HG03025 (cell line): ENCODE results near the gene MYMX.
"Not testable (repeated sequence)": the region's sequence is repeated elsewhere in the genome, so short reads cannot be mapped to it uniquely, and the experiment has no call there.

Source experiments
- ATAC-seq: cut with Tn5 transposase; IDR thresholded peaks from one replicate; pipeline ENCODE4 v1.9.1; 2021; ENCODE audit warnings: mild to moderate bottlenecking, moderate library complexity; ENCODE audit not compliant: unreplicated experiment, low FRiP score

The MYMX gene

DNA sequence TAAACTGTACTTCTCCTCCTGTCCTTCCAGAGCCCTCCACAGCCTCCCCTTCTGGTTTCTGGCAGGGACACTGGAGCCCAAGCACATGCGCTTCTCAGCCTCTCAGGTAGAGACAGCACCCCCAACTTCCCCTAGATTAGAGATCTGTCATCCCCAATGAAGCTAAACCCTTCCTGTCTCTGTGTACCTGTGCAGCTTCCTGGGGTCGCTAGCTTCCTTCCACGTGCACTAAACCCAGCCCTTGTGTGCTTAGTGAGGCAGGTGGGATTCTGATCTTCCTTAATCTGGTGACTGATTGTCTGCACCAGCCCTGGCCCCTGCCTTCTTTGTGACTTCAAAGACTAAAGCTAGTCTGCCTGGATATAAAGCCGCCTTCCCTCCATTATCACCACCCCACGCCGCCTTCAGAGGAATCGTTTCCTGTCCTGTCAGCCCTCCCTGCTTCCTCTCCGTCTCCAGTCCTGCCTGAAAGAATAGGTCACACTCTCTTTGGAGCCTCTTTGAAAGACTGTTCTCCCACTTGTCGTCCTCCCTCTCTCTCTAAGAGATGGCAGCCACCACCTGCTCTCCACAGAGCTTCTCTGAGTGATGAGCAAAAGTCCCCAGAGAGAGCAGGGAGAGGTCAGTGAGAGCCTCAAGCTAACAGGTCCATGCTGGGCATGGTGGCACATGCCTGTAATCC is 30.6 kb upstream of the MYMX start:
- no peak for ATAC-seq

DNA sequence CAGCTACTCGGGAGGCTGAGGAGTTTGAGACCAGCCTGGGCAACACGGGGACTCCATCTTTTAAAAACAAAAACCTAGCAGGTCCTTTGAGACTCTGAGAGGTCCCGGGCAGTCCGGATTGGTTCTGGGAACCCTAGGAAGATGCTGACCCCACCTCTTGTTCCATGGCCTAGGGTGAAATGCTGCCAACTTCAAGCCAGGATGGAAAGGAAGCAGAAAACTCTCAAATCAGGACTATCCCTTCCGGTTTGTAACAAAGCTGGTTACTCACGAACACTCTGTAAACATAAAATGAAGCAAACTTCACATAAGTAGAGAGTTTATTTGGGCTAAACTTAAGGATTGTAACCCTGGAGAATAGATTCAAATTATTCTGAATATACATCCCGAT is 30.1 kb upstream of the MYMX start:
- ATAC-seq: no peak

DNA sequence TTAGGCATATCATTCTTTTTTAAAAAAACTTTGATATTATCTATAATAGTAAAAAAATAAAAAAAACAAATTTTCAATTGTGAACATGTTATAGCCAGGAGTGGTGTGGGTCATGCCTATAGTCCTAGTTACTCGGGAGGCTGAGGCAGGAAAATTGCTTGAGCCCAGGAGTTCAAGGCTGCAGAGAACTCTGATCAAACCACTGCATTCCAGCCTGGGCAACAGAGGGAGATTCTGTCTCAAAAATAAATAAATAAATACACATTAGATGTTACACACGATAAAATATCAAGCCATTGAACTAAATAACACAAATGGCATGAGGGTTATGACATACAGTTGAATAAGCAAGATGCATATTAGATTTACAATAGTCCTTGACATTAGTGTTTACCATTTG is 27.9 kb upstream of the MYMX start:
- no peak for ATAC-seq

DNA sequence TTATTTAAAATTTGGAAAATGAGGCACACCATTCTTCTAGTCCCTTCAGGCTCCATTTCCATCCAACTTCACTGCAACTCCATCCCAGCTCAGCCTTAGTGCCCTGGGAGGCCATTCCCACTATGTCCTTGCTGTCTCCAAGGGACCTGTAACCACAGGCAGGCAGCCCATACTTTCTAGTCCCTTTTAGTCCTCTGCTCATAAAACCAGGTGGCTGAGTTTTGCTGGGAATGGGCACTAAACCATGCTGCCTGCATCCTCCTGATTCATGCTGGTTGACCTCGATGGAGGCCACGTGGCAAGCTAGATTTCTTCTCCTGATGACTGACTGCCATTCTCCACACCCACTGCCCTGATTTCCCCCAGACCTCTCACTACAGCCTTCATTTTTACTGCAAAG is 27.5 kb upstream of the MYMX start:
- no peak for ATAC-seq

DNA sequence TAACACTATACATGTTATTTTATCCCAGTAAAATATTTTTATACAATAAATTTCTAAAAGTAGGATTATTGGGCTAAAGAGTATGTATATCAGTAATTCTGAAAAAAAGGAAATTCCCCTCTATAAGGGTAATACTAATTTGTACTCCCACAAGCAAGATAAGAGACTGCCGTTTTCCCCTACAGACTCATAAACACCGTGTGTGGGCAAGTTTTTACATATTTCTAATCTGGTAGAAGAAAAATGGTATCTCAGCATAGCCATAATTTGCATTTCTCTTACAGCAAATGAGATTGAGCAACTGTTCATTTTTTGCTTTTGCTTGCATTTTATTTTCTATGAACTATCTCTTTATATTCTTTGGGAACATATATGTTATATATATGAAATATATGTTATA is 26.0 kb upstream of the MYMX start:
- ATAC-seq: no peak

DNA sequence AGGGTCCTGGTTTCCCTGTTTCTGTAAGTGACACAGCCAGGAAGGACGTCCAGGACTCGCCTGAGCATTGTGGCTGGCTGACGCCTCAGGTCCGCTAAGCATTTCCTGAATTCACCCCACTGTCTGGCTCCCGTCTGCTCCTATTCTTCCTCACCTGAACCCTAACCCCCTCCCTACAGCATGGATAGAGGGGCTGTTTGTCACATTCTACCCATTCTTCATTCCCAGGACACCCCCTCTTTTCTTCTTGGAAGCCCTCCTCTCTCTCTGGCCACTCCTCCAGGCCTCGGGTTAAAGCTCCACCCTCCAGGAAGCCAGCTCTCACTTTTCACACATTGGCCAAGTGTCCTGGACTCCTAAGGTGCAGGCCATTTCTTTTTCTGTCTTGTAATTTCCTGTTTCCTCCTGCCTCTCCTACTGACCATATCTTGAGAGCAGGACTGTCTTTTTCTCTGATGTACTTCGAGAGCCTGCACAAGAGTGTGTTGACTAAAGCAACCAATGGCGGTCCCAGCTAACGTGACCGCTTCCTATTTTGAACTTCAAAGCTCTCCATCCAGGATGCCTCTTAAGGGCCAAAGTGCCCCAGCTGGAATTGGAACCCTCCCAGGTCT is 24.2 kb upstream of the MYMX start:
- ATAC-seq: no peak

DNA sequence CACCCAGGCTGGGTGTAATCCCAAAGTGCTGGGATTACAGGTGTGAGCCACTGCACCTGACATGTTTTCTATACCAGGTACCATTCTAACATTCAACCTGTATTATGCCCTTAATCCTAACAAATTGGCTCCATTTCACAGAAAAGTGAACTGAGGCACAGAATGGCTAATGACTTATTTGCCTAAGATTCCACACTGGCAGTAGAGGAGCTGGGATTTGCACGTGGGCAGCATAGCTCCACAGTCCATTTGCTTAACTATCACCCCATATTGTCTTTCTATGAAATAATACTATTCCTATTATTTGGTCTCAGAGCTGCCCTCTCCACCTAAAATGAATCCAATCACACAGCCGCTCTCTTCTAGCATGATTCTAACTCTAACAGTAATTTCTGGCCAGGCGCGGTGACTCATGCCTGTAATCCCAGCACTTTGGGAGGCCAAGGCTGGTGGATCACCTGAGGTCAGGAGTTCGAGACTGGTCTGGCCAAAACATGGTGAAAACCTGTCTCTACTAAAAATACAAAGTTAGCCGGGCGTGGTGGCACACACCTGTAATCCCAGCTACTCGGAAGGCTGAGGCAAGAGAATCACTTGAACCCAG is 23.3 kb upstream of the MYMX start:
- no peak for ATAC-seq

DNA sequence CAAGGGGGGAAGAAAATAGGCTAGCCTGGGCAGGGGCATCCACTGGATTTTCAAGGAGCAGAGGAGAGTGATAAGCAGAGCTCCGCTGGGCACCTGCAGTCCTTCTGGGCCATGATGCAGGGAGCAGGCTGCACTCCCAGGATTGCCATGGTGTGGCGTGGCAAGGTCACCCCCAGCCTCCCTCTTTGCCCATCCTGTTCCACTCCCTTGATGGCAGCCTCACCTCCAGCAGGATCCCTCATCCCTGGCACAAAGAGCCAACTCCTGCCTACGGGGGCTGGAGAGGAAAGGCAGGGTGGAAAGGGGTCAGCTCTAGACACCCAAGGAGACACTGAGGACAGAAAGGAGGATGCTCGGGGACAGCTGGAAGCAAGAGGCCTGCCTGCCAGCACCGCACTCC is 22.4 kb upstream of the MYMX start:
- ATAC-seq: no peak

DNA sequence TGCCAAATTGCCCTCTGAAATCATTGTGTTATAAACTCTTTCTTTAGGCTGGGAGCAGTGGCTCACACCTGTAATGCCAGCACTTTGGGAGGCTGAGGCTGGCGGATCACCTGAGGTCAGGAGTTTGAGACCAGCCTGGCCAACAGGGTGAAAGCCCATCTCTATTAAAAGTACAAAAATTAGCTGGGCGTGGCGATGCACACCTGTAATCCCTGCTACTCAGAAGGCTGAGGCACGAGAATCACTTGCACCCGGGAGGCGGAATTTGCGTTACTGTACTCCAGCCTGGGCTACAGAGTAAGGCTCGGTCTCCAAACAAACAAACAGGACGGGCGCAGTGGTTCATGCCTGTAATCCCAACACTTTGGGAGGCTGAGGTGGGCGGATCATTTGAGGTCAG is 20.4 kb upstream of the MYMX start:
- ATAC-seq: not testable (repeated sequence)

DNA sequence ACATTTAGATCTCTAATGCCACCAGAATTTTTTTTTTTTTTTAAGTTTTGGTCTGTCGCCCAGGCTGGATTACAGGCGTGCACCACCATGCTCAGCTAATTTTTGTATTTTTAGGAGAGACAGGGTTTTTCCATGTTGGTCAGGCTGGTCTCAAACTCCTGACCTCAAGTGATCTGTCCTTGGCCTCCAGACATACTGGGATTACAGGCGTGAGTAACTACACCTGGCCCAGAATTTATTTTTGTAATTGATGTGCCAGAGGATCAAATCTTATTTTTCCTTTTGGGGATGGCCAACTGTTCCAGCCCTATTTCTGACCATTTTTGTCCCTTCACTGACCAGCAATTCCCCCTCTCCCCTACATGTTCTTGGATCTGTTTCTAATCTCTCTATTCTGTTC is 18.0 kb upstream of the MYMX start:
- no peak for ATAC-seq

DNA sequence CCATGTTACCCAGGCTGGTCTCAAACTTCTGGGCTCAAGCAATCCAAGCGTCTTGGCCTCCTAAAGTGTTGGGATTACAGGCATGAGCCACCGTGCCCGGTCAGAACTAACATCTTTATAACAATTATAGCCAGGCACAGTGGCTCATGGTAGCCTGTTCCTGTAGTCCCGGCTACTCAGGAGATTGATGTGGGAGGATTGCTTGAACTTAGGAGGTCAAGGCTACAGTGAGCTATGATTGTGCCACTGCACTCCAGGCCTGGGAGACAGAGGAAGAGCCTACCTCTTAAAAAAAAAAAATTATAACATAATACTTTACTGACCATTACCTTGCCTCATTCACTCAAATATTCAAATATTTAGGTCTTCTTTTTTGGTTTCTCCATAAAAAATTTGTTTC is 16.8 kb upstream of the MYMX start:
- no peak for ATAC-seq

DNA sequence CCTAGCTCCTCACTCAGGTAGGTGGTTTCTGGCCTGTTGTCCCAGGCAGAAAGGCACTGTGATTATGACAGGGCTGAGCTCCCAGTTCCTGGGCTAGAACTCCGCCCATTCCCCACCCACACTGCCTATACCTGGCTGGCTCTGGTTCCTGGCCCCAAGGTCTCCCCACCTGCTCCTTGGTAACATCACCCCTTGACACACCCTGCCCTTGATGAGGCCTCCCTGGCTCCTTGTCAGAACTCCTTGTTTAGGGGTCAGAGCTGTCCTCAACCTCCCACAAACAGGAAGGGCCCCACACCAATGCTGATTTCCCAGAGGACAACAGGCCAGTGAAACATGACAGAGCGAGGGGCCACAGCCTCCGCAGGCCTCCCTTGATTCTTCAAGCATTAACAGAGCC is 15.5 kb upstream of the MYMX start:
- no peak for ATAC-seq

DNA sequence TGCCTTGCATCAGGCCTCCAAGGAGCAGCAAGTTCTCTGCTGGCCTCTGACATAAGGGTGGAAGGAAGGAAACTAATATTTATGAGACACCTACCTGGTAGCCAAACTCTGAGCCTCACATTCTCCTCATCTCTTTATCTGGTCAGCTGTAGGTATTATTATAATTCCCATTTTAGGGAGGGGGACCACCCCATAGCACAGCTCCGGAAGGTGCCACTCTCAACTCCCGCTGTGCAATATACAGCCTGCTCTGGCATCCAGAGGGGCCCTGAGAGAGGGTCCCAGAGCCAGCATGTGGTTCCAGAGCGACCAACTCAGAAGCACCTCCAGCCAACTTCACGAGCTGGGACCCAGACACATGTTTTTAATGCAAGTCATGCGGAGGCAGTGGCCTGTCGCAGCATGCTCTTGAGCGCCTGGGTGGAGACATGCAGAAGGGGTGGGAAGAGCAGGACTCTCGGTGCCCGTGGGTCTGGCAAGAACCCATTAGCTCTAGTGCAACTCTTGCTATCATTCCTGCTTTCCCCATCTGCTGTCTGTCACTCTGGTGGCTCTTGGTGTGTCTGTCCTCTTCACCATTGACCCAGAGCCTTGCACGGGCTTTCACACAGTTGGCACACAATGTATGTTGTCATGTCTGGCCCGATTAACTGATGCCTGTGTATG is 15.0 kb upstream of the MYMX start:
- ATAC-seq: no peak

DNA sequence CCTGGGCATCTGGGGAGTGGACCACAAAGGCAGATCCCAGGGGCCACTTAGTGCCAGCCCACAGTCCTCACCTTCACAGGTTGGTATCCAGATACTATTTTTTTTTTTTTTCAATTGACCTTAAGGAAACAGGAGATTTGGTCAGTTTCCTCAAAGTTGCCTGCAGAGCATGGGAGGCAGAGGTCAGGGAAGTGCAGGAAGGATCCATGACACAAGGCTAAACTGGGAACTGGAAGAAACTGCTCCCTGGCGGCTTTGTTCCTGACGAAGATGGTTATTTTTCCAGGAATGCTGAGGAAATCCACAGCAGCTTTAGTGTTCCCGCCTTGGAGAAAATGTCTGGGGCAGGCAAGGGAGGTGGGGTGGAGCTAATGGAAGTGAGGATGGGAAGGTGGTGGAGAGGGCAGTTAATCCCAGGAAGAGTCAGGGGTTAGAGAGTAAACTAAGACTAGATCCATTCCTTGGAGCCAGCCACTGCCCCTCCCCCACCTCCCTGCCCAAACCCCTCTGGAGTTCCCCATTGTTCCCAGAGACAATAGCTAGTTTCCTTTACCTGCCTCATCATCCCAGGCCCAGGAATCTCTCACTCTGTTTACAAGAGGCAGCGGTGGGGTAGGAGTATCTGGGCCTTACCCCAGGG is 14.3 kb upstream of the MYMX start:
- ATAC-seq: no peak

DNA sequence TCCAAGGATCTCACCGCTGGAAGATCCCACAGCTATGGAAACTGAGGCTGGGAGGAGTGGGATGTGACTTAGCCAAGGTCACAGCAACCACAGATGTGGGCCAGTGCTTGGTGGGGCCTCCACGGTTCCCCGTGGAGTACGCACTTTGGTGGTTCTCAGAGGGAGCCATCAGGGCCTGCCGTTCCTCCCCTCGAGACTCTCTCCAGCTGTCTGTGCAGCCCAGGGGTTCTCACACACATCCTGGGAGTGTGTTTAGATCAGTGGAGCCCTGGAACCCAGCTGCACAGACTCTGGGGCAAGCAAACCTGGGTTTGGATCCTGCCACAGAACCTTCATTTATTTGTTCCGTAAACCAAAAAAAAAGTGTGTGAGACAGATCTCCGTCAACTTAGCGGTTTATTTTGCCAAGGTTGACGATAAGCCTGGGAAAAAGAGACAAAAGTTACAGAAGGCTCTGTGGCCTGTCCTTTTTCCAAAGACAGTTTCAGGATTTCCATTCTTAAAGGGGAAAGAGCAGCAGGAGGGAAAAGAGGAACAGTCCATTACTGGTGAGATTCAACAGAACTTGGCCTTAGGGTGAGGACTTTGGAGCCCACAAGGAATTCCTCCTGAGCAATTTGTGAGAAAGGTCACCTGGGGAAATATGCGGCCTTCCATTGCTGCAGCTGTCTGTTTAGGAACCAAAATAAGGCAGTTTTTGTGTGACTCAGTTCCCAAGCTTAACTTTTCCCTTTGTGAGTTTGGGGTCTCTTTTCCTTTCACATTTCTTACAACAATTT is 13.6 kb upstream of the MYMX start:
- ATAC-seq: no peak

DNA sequence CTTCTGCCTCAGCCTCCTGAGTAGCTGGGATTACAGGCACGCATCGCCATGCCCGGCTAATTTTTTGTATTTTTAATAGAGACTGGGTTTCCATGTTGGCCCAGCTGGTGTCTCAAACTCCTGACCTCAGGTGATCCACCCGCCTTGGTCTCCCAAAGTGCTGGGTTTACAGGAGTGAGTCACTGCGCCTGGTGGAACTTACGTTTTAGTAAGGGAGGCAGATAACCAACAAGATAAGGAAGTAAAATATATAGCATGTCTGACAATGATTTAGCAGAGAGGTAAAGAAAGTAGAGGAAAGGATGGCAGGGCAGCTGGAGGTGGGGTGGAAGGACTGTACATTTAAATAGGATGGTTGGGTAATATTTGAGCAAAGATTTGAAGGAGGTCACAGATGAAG is 12.8 kb upstream of the MYMX start:
- ATAC-seq: no peak

DNA sequence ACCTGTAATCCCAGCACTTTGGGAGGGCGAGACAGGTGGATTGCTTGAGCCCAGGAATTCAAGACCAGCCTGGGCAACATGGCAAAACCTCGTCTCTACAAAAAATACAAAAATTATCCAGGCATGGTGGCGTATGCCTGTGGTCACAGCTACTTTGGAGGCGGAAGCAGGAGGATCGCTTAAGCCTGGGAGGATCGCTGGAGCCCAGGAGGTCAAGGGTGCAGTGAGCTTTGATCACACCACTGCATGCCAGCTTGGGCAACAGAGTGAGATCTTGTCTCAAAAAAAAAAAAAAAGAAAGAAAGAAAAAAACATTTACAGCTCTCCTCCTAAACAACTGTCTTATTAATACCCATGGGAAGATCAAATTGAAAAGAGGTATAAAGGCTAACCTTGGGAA is 8.8 kb upstream of the MYMX start:
- ATAC-seq: no peak

DNA sequence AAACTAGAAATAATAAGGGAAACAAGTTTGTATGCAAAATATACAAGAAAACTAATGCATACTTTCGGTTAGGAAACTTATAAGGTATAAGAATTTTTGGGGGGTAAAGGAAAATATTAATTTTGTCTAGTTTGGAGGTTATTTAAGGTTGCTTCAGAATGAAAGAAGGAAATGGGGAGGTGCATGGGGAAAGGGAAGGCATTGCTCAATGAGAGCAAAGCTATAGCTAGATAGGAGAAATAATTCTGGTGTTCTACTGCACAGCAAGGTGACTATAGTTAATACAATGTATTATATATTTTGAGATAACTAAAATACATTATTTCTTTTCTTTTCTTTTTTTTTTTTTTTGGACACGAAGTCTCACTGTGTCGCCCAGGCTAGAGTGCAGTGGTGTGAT is 5.4 kb upstream of the MYMX start:
- ATAC-seq: no peak

DNA sequence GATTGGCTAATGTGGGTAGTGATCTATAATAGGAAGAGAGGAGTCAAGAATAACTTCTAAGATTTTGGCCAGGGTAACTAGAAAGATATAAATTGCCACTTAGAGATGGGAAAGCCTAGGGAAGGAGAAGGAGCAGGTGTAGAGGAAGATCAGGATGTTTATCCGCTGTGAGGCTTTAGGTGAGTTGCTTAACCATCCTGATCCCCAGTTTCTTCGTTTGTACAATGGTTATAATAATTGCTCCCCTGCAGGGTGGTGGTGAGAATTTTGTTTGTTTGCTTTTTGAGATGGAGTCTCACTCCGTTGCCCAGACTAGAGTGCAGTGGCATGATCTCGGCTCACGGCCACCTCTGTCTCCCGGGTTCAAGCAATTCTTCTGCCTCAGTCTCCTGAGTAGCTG is 2.4 kb upstream of the MYMX start:
- ATAC-seq: no peak

DNA sequence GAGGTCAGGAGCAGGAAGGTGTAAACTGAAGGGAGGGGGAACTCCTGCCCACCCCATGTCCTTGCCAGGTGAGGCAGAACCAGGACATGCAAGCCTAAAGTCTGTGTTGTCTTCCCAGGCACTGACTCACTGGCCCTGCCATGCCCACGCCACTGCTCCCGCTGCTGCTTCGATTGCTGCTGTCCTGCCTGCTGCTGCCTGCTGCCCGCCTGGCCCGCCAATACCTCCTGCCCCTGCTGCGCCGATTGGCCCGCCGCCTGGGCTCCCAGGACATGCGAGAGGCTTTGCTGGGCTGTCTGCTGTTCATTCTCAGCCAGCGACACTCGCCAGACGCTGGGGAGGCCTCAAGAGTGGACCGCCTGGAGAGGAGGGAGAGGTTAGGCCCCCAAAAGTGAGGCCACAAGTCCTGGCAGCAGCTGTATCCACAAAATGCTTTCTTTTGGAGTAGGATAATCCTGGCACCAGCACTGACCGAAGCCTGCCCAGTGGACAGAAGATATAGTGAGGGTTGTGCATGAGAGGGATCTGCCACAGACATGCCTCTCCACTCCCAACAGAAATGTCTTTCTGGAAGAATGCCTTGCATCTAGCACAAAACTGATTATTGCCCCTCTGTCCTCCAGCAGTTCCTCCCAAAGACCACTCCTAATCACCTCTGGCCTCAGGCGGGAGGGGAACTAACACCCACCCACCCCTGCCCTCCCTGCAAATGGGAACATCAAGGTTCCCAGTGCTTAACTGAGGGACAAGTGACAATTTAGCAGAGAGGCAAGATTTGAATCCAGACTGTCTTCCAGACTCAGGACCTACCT is 812 bp downstream of the MYMX start:
- ATAC-seq: no peak
